GM12865 (cell line): Measurements from ENCODE around the gene NR1I2.
A peak's percentile ranks its signal among the peaks of the same experiment; 100 is the strongest.

ENCODE experiments used
- DNase-seq: peaks from one replicate; pipeline ENCODE4 v3.0.0; 2010; ENCODE audit warnings: low read depth
- H3K4me3 ChIP-seq: 2 replicates; pipeline ENCODE4 v1.5.1; 2011; ENCODE audit warnings: mild to moderate bottlenecking, low read depth, low read length, control low read depth
- TF ChIP-seq, protein P1 (sequence below): IDR thresholded peaks from 2 replicates; pipeline ENCODE4 v1.5.1; 2011; ENCODE audit warnings: low read length, control low read depth, low read depth, inconsistent platforms; ENCODE audit not compliant: insufficient read depth; ENCODE audit errors: missing control alignments

Gene NR1I2

GRCh38 chr3:119778176-119778575 is 3.7 kb upstream of the NR1I2 start:
- no peak overlapping the region for H3K4me3 ChIP-seq
- TF ChIP-seq, protein P1, sequence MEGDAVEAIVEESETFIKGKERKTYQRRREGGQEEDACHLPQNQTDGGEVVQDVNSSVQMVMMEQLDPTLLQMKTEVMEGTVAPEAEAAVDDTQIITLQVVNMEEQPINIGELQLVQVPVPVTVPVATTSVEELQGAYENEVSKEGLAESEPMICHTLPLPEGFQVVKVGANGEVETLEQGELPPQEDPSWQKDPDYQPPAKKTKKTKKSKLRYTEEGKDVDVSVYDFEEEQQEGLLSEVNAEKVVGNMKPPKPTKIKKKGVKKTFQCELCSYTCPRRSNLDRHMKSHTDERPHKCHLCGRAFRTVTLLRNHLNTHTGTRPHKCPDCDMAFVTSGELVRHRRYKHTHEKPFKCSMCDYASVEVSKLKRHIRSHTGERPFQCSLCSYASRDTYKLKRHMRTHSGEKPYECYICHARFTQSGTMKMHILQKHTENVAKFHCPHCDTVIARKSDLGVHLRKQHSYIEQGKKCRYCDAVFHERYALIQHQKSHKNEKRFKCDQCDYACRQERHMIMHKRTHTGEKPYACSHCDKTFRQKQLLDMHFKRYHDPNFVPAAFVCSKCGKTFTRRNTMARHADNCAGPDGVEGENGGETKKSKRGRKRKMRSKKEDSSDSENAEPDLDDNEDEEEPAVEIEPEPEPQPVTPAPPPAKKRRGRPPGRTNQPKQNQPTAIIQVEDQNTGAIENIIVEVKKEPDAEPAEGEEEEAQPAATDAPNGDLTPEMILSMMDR: no peak
- no peak for DNase-seq

DNA sequence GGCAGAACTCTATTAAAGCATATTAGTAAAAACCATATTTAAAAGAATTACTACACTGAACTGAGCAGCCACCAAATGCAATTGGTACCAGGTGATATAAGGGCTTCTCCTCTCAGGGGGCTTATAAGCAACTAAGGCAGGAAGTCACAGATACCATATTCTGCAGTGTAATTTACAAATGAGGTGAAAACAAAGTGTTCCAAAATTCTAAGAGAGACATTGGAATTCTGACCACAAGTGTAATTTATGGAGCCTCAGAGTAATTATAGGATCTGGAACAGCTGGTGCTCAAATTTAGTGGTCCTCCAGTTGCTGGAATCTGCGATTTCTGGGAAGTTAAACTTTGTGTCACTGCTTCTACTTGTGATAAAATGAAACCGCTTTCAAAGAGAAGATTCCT is 3.1 kb upstream of the NR1I2 start:
- TF ChIP-seq, protein P1: no peak
- H3K4me3 ChIP-seq: no peak overlapping the region
- DNase-seq: no peak

DNA sequence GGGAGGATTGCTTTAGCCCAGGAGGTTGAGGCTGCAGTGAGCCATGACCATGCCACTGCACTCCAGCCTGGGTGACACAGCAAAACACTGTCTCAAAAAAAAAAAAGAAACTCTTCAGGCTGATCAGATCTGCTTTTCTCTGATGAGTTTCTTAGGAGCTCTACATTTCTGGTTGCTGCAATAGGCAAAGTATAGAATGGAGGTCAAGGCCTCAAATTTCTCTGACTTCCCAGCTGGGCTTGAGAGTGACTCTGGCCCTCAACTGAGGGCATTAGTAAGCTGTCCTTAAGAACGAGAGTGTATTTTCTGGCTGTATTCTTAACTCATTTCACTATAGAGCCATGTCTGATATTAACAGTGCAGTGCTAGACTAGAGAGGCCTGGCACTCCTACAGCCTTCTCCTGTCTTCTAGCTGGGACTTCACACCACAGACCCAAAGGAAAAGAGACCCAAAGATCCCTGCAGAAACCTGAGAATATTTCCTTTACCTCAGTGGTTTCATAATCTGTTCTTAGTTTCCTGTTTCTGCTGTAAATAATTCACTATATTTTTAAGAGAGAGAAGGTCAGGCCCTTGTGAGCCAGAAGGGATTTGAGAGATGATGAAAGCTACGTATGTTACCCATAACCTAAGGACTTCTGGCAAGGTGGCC is 2.0 kb upstream of the NR1I2 start:
- TF ChIP-seq, protein P1: no peak
- no peak overlapping the region for H3K4me3 ChIP-seq
- peak; percentile 10 for DNase-seq

DNA sequence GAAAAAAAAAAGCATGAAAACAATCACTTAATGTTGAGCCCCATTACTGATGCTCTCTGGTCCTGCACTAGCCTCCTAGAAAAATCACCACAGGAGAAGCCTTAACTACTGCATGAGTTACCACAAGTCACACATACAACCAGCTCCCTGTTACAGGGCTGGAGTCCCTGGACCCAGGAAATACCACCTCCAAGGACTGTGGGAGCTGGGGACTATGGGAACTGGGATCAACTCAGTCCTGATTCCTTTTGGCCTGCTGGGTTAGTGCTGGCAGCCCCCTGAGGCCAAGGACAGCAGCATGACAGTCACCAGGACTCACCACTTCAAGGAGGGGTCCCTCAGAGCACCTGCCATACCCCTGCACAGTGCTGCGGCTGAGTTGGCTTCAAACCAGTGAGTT is 559 bp downstream of the NR1I2 start:
- H3K4me3 ChIP-seq: no peak overlapping the region
- TF ChIP-seq, protein P1: no peak
- DNase-seq: no peak

DNA sequence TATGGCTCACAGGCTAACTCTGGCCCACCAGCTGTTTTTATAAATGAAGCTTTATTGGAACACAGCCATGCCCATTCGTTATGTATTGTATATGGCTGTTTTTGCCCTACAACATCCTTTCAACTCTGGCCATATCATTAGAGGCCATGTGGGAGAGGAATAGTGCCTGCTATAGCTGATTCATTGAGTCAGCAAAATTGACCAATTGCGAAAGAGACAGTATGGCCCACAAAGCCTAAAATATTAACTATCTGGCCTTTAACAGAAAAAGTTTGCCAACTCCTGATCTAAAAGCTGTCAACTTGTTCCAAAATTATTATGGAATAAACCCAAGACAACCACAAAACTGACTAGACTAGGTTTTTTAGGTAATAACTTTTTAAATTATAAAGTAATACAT is 1.4 kb downstream of the NR1I2 start:
- DNase-seq: no peak
- TF ChIP-seq, protein P1: no peak
- H3K4me3 ChIP-seq: no peak overlapping the region

DNA sequence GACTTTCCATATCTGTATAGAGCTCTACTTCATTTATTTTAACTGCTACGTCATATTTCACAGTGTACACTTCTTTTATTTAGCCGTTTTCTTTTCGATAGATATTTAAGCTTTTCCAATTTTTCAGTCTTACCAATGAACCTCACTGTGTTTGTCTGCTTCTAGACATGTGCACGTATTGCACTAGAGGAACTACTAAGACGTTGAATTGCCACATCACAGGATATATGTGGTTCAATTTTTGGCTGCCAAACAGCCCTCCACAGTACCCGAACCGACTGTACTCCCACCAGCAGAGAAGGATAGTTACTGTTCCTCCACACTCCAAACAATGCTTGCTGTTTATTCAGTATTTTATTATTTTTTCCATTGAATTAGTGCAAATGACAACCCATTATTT is 2.0 kb downstream of the NR1I2 start:
- no peak for DNase-seq
- TF ChIP-seq, protein P1: no peak
- H3K4me3 ChIP-seq: no peak overlapping the region

- TF ChIP-seq, protein P1: no peak
- no peak for DNase-seq
These were observed 4.5 kb downstream of the NR1I2 start for GRCh38 chr3:119786409-119786808.

More at GRCh38 chr3:119786409-119786808, 4.5 kb downstream of the NR1I2 start:
- H3K4me3 ChIP-seq: no peak overlapping the region
